GM19099 (cell line): Measurements from ENCODE around the gene OR4E1.

ENCODE experiments used
- POLR2A ChIP-seq: IDR thresholded peaks from 3 replicates; pipeline ENCODE4 v1.6.1; 2011; ENCODE audit warnings: low read depth; ENCODE audit not compliant: insufficient read length; ENCODE audit errors: extremely low read depth

The OR4E1 gene, protein sequence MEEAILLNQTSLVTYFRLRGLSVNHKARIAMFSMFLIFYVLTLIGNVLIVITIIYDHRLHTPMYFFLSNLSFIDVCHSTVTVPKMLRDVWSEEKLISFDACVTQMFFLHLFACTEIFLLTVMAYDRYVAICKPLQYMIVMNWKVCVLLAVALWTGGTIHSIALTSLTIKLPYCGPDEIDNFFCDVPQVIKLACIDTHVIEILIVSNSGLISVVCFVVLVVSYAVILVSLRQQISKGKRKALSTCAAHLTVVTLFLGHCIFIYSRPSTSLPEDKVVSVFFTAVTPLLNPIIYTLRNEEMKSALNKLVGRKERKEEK

GRCh38 chr14:21673718-21674117 lies at the start of gene OR4E1:
OR4E1 (minus strand) TSS chr14:21673818; CDS start chr14:21670935, 2,883 bp downstream.
- TF ChIP-seq POLR2A, result no peak

DNA sequence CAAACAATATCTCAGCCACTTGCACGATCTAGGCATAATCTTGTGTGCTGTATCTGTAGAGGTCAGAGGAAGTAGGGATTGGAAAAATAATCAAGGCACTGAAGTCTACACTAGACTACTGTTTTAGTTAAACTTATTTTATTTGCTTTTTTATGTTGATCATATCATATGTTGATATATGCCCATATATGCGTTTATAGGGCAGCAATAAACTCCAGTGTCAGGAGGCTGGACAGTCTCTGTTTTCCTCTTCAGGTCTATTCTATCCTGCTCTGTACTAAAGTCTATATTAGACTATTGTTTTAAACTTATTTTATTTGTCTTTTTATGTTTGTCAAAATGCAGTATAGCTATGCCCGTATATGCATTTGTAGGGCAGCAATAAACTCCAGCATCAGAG lies 47.9 kb upstream of the OR4E1 start:
- no peak for TF ChIP-seq POLR2A

- TF ChIP-seq POLR2A, result no peak
Measured at GRCh38 chr14:21719841-21720240, 46.2 kb upstream of the OR4E1 start.

GRCh38 chr14:21714318-21714929 lies 40.8 kb upstream of the OR4E1 start:
- TF ChIP-seq POLR2A, result no peak

DNA sequence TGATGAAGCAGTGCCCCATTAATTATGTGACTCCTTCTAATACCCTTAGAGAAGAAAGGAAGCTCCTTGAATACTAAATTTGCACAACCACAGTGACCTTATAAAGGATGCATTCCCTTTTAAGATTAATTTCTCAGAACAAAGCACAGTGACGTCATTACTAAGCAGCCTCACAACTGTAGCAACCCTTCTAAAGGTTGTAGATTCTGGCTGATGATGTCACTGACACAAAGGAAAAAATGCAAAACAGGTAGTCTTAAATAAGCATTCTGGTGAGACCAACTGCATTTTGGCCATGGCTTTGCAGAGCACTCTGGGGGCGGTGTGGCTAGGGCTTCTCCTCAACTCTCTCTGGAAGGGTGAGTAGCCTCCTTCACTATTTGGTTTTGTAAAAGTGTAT lies 38.4 kb upstream of the OR4E1 start:
- no peak for TF ChIP-seq POLR2A

DNA sequence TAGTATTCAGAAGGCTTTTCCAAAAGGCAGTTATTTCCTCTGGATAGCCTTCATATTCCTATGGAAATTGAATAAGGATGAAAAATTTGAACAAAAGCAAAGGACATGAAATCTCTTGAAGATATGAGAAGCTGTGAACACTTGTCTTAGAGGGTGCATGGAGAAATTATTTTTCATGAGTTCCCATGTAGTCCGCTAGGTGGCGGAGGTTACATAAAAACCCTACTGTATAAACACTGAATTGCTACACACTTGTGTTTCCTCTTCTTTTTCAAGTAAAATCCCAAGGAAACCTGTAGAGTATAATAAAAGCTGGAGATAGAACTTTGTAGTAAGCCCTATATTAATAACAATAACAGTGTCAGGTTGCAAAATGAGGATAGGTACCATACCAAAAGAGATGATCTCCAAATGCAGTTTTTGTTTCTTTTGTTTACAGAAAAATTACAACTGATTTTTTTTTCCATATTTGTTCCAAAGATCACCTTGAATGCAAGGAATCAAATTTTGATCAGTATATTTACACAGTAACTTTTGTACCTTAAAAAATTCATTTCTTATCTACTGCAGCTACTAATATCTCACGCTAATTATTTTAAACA lies 37.8 kb upstream of the OR4E1 start:
- no peak for TF ChIP-seq POLR2A

DNA sequence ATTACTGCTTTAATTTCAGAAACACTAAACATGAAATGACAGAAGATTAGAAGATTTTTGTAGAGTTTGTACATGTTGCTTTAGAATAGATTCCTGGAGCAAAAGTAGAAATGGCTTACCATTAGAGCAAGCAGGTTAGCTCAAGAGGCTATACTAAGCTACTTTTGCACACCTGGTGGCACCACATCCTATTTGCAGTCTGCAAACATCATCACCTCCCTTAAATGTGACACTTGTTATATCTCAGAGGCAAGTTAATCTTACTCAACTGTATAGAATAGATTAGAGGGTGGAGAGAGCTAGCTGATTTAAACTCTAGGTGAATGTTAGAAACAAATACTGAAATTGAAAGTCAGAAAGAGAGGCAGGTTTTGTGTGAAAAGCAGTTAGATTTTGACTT lies 30.7 kb upstream of the OR4E1 start:
- no peak for TF ChIP-seq POLR2A

GRCh38 chr14:21703357-21704326 lies 30.0 kb upstream of the OR4E1 start:
- no peak for TF ChIP-seq POLR2A

GRCh38 chr14:21702316-21702715 lies 28.7 kb upstream of the OR4E1 start:
- no peak for TF ChIP-seq POLR2A

- no peak for TF ChIP-seq POLR2A
Measured at GRCh38 chr14:21699551-21699950, 25.9 kb upstream of the OR4E1 start.

DNA sequence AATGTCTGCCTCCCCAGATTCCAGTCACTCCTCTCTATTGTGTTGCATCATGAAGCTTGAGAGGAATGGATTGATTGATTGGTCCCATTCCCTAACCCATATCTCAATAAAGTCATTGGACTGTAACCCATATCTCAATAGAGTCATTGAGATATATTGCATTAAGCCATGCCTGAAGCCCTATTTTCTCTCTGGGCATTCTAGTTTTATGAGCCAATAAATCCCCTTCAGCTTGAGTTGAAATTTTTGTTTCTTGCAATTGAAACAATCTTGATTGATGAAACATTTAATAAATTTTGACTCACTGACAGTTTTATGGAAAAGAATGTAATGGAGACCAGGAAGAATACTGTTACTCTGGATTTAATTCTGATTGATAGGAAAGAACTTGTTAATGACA lies 20.8 kb upstream of the OR4E1 start:
- TF ChIP-seq POLR2A, result no peak

DNA sequence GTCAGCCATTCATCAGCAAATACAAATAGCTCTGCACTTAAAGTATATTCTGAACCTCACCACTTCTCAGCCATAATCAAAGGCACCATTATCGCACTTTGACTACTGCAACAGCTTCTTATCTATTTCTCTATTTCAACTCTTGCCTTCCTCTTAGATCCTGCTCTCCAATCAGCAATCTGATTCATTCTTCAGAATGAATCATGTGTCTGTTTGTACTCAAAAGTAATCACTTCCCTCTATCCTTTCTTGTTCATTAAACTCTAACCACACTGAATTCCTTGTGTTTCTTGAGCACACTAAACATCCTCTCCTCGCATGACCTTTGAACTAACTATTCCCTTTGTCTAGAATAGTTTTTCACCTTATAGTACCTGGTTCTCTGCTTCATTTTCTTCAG lies 12.8 kb upstream of the OR4E1 start:
- TF ChIP-seq POLR2A, result no peak

- no peak for TF ChIP-seq POLR2A
Measured at GRCh38 chr14:21680072-21680471, 6.5 kb upstream of the OR4E1 start.

DNA sequence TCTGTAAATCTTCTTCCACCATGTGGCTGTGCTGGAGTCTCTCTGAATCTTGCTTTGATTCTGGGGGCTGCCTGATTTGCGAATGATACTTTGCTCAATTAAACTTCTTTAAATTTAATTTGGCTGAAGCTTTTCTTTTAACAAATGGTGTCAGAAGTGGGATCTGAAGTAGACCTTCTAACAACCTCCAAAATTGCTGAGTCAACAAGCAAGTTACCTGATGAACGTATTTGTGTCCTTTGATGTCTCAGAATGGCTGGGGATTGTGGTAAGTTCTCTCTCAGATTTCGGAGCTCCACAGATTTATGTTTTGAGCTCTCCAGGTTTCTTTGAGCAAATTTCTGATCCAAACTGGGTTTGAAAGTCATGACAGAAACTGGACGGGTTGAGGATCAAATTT lies 1.9 kb upstream of the OR4E1 start:
- TF ChIP-seq POLR2A, result no peak

GRCh38 chr14:21672116-21672515 lies 1.5 kb downstream of the OR4E1 start:
- no peak for TF ChIP-seq POLR2A
